Suppressor macrophage treated with lipopolysaccharide for 1 hour (primary cell): ENCODE data around the gene GMPR2.

ENCODE experiments used
- DNase-seq, 3 donors: peaks; one replicate each; pipeline ENCODE4 v3.0.0-alpha.2; 2020 to 2022

Gene GMPR2

DNA sequence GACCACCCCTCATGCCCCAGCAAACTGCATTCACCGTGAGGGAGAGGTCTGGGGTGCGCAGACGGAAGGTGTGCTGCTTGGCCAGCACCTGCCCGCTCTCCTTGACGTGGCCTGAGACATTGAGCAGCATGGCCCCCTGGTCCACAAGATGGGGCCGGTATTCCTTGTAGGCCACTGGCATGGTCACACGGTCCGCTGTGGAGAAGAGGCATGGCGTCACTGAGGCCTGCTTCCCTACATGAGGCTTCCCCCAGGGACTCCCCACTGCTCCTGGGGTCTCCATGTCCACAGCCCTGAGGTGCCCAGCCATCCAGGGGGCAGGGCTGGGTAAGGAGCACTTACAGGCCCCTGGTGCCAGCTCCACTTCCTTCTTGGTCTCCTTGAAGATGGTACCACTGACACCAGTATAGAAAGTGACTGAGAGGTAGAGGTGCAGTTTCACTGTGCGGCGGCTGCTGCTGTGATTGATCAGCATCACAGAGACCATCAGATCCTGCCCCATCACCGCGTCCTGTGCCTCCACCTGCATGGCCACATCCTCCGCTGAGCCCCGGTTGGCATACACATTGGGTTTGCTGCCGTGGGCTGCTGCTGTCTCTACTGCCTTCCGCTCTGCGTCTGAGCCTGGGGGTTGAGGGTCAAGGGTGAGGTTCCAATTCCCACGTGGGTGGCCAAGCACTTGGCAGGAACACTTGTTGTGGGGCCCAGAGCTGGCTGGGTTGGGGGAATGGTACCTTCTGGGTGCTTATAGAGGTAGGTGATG, 22.1 kb downstream of the GMPR2 start:
- DNase-seq: no peak

DNA sequence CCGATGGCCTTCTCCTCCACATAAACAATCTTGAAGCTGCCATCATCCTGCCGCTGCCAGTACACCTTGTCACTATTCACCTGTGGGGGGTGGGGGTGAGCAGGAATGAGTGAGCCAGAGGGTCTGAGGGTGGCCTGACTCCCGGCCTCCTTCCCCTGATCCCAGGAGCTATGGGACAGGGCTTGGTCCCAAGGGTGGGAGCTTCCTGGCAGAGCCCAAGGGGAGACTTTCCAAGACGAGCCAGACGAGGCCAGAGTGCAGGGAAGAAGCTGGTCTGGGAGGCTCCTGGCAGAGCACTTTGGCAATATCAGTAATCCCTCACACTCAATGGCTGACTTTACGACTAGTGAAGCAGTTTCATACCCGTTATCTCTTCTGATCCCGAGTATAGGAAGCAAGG, 22.7 kb downstream of the GMPR2 start:
- DNase-seq: no peak

DNA sequence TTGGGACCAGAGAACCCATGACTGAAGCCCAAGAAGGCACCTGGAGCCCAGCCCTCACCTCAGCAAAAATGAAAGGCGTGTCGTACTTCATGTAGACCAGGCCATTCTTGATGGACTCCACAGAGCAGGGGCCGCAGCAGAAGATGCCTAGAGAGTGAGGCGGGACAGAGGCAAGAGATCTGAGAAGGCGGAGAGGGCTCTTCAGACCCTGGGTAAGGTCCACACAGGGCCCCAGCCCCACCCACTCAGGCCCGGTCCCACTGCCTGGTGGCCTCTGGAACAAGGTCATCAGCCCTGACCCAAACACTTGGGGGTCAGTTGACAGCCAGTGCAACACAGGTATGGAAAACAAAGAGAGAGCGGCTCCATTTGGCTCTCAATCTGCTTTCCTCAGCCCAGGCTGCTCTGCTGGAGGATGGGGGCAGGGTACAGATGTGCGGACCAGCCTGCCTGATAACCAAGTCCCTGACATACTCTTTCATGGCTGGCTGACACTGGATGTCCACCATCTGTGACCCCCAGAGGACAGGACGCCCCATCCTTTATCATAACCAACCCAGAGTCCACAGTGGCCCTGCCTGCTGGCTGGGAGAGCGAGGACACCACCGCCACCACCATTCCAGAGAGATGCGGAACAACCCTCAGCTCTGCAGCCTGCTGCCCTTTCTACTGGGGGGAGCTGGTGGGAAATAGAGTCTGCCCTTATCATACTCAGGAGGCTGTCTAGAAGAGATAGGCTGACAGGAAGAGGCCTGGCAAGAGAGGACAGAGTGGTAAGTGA, 23.4 kb downstream of the GMPR2 start:
- no peak for DNase-seq

DNA sequence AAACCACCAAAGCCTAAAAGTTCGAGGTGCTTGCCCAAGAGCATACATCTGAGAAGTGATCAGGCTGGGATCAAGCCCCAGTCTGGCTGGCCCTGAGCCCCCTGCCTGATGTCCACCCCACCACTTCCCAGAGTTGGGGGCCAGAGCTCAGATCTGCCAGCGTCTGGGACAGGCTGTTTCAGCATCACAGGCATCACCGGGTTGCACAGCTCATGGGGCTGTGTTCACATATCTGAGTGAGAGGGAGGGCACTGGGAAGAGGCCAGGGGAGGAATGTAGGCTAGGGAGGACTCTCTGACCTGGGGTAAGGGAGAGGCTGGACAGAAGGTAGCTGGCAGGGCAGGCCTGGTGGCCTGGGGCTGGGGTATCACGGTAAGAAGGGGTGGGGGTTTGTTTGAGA, 24.2 kb downstream of the GMPR2 start:
- DNase-seq: no peak

DNA sequence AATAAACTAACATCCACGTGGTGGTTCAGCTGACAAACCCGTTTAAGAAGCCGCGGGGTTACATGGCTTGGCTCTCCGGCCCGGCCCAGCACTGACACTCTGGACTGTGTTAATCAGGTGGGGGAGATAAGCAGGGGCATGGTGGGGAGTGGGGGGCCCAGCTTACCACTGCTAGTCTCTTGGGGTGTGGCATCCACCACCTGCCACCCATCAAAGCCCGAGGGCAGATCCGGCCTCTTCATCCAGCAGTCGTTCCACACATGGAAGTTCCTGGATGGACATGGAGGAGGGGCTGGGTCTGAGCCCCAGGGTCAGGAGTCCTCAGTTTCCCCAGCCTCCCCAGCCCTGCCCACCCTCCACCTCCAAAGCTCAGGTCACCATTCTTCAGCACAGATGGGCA, 25.4 kb downstream of the GMPR2 start:
- no peak for DNase-seq

DNA sequence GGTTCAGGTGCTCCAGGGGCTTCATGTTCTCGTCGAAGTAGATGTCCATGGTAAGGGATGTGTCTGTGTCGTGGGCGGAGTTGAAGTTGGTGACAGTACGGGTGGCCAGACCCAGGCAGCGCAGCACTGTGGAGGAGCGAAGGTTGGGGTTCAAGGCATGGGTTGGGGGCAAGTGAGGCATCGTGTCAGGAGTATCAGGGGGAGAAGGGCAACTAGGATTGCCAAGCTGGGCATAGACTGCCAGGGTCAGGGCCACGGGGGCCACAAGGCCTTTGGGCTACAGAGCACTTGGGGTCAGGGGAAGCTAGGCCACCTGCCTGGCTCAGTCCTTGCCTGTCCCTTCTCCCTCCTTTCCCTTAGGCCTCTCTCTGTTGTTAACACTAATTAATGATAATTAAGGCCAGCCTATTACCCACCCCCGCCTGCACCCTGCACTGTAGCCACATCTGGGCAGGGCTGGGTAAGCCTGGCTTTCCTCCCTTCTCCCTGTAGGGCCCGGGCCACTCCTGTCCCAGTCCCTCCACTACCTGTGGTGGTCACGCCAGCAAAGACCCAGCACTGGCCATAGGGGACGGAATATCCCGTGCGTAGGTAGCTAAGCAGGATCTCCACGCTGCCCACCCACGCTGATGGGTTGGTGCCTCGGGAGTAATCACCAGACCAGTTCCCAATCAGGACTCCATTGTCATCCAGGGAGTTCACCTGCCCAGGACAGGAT, 26.0 kb downstream of the GMPR2 start:
- no peak for DNase-seq

DNA sequence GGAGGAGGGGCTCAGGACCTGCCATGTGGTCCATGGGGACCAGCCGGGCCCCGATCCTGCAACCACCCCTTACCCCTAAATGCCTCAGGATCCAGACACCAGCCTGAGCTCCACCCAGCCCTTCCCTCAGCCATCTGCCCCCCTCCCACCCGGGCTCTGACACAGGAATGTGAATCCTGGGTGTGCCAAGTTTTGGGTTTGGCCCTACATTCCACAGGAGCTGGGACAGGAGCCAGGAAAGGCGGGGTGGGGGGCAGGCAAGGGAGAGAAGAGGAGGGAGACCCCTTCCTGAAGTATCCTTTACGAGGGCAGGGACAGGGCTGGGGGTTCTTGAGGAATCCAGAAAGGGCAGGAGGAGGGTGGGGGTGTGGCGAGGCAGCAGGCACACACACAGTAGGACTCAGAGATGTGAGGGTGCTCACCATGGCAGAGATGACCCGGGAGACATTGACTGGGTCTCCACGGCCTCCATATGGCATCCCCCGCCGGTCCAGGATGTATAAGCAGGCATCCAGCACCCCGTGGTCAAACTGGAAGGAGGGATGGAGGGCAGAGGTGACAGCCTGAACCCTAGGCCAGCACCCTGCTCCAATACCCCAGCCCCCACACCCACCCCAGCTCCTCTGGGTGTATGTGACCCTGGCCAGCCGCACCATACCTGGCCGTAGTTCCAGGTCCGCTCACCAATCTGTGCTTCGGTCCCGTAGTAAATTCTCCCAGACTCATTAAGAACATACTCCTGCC, 26.7 kb downstream of the GMPR2 start:
- no peak for DNase-seq

DNA sequence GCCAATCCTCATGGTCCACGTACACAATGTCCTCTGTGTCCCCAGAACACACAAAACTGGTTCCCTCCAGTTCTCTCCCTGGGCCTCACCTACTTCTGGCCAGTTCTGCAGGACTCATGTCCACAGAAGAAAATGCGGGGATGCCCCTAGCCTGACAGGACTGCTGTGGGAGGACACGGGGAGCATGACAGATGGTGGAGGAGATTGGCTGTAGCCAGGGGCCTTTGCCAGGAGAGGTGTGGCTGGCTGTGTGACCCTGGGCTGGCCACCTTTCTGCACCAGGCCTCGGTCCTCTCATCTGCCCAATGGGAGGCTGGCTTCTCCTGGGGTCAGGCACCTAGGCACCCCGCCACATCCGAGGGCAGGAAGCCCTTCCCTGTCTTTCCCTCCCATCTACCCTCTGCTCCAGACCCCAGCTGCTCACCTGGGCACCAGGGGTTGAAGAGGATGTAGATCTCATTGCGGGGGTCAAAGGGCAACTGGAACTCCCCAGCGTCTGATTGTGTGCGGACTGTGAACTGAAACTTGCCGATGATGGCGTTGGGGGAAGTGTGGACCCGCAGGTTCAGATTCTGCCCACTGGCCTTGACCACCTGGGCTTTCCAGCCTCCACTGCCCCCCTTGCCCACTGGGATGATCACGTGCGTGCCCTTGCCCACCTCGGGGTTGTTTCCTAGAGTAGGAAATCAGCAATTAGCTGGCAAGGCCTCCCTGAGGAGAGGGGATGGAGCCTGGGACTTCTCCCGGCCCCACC, 27.5 kb downstream of the GMPR2 start:
- DNase-seq: no peak

DNA sequence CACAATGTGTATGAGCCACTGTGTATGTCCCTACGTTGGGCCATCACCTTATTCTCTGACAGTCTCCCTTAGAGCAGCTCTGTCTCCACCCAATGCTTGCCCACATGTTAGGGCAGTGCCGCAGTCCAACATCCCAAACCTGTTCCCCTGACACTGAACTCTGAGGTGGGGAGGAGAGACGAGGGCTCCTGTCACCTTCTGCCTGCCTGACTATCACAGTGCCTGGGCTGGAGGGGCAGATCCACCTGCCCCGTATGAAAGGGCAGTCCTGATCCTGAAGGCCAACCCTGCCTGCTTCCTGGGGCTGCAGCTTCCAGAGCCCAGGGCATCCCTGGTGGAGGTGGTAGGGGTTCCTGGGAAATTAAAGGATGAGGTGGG, 28.0 kb downstream of the GMPR2 start:
- DNase-seq: no peak

DNA sequence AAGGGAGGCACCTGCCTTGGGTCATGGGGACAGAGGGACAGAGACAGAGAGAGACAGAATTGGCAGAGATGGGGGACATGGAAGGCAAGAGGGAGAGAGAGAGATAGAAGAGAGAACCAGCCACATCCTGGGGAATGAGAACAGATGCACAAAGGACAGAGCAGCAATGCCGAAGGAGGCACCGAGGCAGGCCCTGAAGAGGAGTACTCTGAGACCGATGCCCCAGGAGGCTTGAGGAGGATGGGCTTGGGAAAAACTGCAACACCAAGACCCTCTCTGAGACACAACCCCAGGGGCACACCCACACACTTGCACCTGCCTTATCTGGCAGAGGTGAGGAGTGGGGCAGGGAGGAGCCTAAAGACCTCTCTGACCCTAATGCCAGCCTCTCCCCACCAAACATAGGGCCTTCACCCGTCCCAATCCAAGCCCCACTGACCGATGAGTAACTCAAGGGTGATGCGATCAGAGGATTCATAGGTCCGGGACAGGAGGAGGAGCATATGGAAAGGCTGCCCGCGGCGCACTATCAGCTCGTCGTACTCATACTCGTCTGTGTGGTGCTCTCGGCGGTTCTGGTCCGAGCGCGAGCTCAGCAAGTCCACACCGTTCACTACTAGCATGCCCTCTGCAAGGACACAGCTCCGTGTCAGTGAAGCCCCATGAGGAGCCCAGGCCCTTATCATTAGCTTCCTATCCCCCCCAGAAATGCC, 28.7 kb downstream of the GMPR2 start:
- DNase-seq: no peak

DNA sequence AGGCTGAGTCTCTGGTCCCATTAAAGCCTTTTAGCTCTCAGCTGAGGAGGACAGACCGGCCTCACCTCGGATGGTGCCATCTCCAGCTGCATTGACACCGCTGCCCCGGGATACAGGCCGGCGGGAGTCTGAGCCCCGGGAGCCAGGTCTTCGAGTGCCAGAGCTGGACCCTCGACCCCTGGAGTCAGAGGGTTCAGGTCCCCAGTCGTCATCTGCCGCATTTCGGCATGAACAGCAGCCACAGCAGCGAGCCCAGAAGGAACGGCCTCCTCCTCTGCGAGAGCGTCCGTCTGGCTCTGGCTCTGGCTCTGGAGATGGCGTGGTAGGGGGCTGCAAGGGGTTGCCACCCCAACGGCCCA, 29.2 kb downstream of the GMPR2 start:
- DNase-seq: no peak

DNA sequence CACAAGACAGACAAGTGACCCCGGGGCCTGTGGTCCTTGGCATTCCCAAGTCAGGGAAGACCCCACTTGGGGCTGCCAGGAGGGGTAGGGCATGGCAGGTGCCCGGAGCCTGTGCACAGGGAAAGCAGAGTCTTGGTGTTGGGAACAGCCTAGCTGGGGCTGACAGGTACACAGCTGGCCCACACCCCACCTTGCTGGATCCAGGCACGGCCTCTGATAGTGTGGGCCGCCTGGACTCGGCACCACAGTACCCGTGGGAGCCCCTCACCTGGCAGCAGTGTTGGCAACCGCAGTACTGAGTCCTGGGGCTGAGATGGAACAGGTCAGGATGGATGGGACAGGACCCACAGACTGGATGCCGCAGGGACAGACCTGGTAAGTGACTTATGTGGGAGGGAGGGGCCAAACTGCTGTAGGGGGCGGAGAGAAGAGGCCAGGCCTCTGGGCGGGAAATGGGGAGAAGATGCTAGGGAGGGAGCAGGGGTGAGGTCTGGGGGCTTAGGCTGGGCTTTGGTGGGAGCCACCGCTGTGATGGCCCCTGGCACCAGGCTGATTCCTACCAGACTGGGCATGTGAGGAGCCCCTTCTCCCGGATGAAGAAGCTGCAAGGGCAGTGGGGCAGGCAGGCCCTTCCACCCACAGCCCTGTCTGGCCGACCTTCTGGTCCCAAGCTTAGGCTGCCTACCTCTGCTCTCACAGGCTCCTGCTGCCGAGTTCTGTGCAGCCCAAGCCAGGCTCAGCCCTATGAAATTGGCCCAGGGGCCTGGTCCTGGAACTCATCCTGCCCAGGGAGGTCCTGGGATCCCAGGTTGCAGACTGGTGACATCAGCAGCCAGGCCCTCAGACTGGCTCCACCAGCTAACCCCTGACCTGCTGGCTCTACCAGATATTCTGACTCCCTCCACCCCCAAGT, 30.3 kb downstream of the GMPR2 start, which contains the start of gene TGM1:
TSS of gene TGM1 (minus strand) at position 357 of the 913 bp plus-strand sequence. CDS start 825 bp downstream, outside the sequence.
- DNase-seq: no peak

DNA sequence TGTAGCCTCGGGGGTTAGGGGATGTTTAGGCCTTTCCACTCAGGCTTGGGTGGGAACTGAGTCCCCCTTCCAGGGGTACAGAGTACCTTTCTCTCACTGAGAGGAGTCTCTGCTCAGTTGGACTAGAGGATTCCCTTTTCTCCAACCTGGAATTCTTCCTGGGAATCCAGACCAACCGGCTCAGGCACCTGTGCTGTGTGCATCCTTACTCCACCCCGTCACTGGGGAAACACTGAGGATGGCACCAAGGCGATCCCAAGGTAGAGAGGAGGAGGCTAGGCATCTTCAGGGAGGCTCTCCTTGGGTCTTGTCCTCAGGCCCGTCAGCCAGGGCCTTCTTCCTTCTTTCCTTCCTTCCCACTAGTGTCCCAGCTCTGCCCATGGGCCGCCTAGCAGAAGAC, 31.1 kb downstream of the GMPR2 start:
- no peak for DNase-seq

DNA sequence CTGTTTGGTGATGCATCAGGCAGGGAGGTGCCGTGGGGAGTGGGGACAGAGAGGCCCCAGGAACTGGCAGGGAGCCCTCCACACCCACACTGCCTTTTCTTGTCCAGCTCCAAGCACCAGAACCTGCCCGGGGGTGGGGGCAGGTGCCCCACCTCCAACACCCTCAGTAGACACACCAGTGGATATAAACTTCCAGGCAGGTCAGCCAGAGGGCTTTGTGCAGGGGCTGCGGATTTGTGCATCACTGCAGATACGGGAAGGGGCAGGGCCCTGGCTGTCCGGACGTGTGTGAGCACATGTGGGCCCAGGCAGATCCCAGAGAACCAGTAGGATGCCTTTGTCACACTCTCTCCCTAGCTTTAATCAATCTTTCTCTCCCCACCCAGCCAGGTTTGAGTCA, 31.6 kb downstream of the GMPR2 start:
- no peak for DNase-seq

DNA sequence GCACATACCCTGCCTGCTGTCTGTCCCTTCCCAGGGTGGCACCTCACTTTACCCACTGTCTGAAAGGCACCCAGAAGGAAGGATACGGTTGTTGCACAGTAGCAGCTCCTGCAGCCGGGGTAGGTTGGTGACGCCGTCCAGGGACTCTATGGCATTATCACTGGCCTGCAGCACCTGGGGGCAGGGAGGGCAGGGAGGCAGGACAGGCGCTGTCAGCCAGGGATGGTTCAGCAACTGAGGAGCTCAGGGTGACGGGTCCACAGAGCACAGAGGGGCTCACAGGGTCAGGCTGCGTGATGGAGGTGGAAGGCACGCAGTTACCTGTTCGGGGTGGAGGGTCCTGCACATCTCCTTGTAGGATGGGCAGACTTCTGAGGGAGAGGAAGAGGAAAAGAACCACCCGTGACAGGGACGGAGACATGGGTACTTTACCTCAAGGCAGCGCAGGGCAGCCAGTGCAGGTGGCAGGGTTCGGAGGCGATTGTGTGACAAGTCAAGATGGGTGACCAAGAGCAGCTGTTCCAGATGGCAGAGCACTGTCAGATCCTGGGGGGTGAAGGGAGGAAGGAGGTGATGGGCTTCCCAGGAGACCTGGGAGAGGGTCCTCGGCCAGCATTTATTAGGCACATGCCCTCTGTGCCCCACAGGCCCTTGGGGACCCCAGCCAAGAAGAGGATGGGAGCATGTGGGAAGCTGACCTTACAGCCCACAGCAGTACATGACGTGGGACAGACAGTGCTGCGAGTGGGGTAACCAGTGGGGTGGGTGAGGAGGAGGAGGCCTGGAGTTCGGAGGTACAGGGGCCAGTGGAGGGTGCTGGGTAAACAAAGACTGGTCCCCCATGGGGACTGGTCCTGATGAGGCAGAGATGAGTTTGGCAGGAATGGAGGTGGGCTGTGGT, 33.9 kb downstream of the GMPR2 start:
- DNase-seq: no peak

DNA sequence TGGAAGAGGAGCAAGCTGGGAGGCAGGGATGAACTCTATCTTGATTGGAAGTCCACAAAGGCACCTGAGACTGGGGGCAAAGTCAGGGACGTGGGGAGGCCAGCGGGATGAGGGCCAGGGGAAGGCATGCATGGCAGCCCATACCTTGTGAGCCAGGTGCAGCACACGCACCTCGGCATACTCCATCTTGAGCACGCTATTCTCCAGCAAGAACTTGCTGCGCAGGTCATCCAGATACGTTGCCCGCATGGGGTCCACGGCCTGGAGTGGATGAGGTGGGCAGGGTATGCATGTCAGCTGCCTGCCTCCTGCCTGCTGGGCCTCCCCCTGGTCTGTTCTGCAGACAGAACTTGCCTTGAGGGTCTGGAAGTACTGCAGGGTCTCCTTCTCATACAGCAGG, 34.8 kb downstream of the GMPR2 start:
- no peak for DNase-seq

DNA sequence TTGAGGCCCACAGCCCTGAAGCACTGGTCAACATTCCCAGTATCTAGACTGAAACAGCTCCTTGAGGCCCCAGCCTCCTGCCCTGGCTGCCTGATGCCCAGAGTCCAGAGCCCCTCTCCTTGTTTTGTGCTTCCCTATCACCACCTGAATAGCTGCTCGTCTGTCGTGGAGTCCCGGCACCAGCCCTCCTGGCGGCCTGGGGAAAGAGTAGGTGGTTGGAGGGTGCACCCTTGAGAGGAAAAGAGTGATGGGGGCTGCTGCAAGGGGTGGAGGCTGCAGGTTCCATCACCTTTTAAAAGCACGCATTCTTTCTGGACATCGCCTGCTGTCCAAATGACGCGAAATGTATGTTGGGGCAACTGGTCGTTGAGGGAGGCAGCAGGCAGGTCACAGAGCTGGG, 35.5 kb downstream of the GMPR2 start:
- DNase-seq: no peak

DNA sequence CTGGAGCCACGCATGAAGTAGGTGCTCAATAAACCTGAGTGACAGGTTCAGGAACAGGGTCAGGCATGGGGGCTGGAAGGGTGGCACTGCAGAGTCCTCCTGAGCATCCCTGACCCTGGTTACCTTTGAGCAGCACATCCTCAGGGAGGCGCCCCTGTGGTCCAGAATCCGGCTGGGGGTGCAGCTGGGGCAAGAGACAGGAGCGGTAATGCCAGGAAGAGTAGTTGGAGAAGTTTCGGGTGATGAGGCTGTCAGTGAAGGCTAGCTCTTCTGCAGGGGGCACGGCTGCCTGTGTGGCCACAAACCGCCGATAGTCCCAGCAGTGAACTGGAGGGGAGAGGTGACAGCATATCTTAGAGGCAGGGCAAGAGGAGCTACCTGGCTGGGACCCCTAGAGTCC, 36.6 kb downstream of the GMPR2 start:
- DNase-seq: no peak

DNA sequence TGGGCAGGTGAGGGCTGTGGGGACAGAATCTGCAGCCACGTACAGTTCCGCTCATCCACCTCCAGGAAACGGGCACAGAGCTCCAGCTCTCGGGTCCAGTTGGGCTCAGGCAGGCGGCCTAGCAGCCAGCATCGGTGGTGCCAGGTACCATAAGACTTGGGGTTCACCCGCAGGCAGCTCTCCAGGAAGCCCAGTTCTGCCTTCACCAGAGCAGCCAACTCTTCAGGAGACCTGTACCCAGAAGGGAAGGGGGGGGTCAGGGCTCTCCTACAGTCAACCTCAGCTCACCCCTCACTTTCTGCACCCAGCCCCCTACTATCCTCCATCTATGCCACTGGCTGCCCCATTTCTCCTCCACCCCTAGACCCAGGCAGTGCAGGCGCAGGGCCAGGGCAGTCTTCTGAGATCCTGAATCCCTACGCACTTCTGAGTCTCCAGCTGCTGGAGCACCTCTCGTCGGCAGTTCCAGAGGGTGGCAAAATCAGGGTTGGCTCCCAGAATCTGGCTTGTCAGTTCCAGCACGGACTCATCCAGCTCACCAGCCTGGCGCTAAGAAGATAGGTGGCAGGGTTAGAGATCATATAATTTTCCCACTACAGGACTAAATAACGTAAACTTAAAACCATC, 37.3 kb downstream of the GMPR2 start:
- DNase-seq: no peak
